Measurements from ENCODE around the gene REV1. TPM values are rescaled to one million over a fixed set of nuclear protein-coding genes. Genes with fewer than 3 reads are reported as not detected.

The REV1 gene
- total and polyA plus RNA-seq, 2 of the 13 experiments (the other 11 are each of a cell fraction or from before 2014, with no cell fraction given), result 49.1 to 71.8 TPM

DNA sequence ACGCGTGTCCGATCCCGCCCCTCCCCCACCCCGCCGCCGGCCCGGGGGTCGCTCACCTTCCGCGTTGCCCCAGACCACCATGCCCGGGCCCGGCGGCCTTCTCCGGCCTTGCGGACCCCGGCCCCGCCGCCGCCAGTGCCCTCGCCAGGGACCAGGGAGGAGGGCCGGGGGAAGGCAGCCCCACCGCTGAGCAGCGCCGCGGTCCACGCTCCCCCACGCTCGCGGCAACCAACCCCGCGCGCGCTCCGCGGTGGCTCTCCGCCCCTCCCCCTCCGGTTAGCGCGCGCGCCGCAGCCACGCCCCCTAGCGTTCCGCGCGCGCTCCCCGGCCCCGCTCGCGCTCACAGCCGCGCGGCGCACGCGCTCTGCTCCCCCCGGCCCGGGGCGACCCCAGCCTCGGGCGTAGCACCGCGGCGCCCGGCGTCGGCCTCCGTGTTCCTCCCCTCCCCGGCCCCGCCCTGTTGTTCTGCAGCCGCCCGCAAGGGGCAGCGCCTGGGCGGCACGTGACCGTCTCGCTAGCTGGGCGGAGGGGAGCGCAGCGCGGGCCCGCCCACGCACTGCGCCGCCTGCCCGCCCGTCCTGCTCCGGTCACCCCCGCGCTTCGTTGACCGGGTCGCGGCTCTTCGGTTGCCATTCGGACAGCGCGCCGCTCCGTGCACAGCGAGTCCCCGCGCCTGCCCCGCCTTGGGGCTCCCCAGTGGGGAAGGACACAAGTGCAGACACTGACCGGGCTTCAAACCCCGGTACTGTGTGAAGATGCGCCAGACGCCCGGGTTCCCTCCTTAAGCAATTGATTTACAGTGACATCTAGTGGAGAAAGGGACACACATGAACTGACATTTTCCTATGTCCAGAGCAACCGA lies at the start of gene REV1 (continued):
- TF ChIP-seq, protein P1, sequence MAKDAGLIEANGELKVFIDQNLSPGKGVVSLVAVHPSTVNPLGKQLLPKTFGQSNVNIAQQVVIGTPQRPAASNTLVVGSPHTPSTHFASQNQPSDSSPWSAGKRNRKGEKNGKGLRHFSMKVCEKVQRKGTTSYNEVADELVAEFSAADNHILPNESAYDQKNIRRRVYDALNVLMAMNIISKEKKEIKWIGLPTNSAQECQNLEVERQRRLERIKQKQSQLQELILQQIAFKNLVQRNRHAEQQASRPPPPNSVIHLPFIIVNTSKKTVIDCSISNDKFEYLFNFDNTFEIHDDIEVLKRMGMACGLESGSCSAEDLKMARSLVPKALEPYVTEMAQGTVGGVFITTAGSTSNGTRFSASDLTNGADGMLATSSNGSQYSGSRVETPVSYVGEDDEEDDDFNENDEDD (CRISPR knock-in tag; IDR thresholded peaks at IDR 0.05; ENCODE audit: borderline replicate concordance), result peak; percentile 93
- no peak; the same call in 1 of the 2 replicates for TF ChIP-seq RFXAP (CRISPR knock-in tag; IDR thresholded peaks at IDR 0.05; ENCODE audit: borderline replicate concordance)
- TF ChIP-seq CENPBD1 (CRISPR knock-in tag; IDR thresholded peaks at IDR 0.05; ENCODE audit: borderline replicate concordance, low read depth), result no peak; the same call in 1 of the 2 replicates
- no peak for TF ChIP-seq FOXP4 (CRISPR knock-in tag; IDR thresholded peaks at IDR 0.05)
- no peak for TF ChIP-seq ZNF570 (CRISPR knock-in tag; IDR thresholded peaks at IDR 0.05; ENCODE audit: borderline replicate concordance)
- TF ChIP-seq ZHX2 (IDR thresholded peaks at IDR 0.05; ENCODE audit: low read depth), result peak; percentile 61
- TF ChIP-seq ZHX2 (CRISPR knock-in tag; IDR thresholded peaks at IDR 0.05; ENCODE audit: borderline replicate concordance), result no peak
- TF ChIP-seq, protein P2, sequence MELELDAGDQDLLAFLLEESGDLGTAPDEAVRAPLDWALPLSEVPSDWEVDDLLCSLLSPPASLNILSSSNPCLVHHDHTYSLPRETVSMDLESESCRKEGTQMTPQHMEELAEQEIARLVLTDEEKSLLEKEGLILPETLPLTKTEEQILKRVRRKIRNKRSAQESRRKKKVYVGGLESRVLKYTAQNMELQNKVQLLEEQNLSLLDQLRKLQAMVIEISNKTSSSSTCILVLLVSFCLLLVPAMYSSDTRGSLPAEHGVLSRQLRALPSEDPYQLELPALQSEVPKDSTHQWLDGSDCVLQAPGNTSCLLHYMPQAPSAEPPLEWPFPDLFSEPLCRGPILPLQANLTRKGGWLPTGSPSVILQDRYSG (CRISPR knock-in tag; IDR thresholded peaks at IDR 0.05), result 0 out of 2 replicates have a peak, but pooled peaks have one; percentile 17
- TF ChIP-seq ZNF83 (CRISPR knock-in tag; IDR thresholded peaks at IDR 0.05; ENCODE audit: borderline replicate concordance), result peak; percentile 20; the same call in 1 of the 2 replicates
- no peak; the same call in 1 of the 2 replicates for TF ChIP-seq SATB2 (CRISPR knock-in tag; IDR thresholded peaks at IDR 0.05)
- TF ChIP-seq RFX5 (IDR thresholded peaks at IDR 0.05; ENCODE audit: low read depth, low read length), result no peak
- peak; percentile 83 for TF ChIP-seq POGZ (CRISPR knock-in tag; IDR thresholded peaks at IDR 0.05)
- peak; percentile 94 for TF ChIP-seq ZNF451 (CRISPR knock-in tag; IDR thresholded peaks at IDR 0.05)
- no peak for TF ChIP-seq ZNF766 (CRISPR knock-in tag; IDR thresholded peaks at IDR 0.05; ENCODE audit: borderline replicate concordance)
- TF ChIP-seq SRSF1 (optimal IDR thresholded peaks at IDR 0.05; ENCODE audit: low read depth, low read length), result no peak
- TF ChIP-seq TBL1XR1 (IDR thresholded peaks at IDR 0.05; ENCODE audit: borderline replicate concordance, low read length, partially characterized antibody), result no peak
- TF ChIP-seq FOSL2 (CRISPR knock-in tag; IDR thresholded peaks at IDR 0.05), result peak; percentile 13
- TF ChIP-seq JARID2 (CRISPR knock-in tag; IDR thresholded peaks at IDR 0.05; ENCODE audit: insufficient replicate concordance), result no peak
